SK-N-SH treated with all-trans-retinoic acid at 6 μM for 48 hours (cell line): ENCODE measurements around the gene CCNE1.
"Not testable (repeated sequence)": the region's sequence is repeated elsewhere in the genome, so short reads cannot be mapped to it uniquely, and the experiment has no call there.

Source experiments
- ATAC-seq: fragments of 200-7000 bp; cut with Tn5 transposase; 3 replicates; pipeline ENCODE4 v1.9.1; 2020; ENCODE audit warnings: mild to moderate bottlenecking, moderate library complexity
- ARNTL ChIP-seq: fragments of 450-650 bp; formaldehyde crosslinking; IDR thresholded peaks from 2 replicates; pipeline ENCODE4 v1.5.0; 2020; ENCODE audit warnings: low read depth, mild to moderate bottlenecking, moderate library complexity, borderline replicate concordance
- BACH2 ChIP-seq: fragments of 250-450 bp; sonication (Bioruptor Pico); IDR thresholded peaks from 2 replicates; pipeline ENCODE4 v1.9.0; 2021; ENCODE audit warnings: mild to moderate bottlenecking, borderline replicate concordance
- CSDC2 ChIP-seq: fragments of 250-450 bp; sonication (Bioruptor Pico); IDR thresholded peaks from 2 replicates; pipeline ENCODE4 v1.5.0; 2020; ENCODE audit warnings: mild to moderate bottlenecking, moderate library complexity
- ESRRG ChIP-seq: fragments of 250-450 bp; sonication (Bioruptor Pico); IDR thresholded peaks from 2 replicates; pipeline ENCODE4 v1.6.1; 2021; ENCODE audit warnings: mild to moderate bottlenecking
- GLIS3 ChIP-seq: fragments of 250-450 bp; sonication (Bioruptor Pico); IDR thresholded peaks from 2 replicates; pipeline ENCODE4 v1.5.0; 2020; ENCODE audit warnings: mild to moderate bottlenecking, moderate library complexity
- ISL1 ChIP-seq: fragments of 250-450 bp; sonication (Bioruptor Pico); IDR thresholded peaks from 2 replicates; pipeline ENCODE4 v2.1.2; 2022; ENCODE audit warnings: mild to moderate bottlenecking, moderate library complexity
- OSR1 ChIP-seq: fragments of 250-450 bp; sonication (Bioruptor Pico); IDR thresholded peaks from 2 replicates; pipeline ENCODE4 v1.8.0; 2022; ENCODE audit warnings: moderate library complexity, mild to moderate bottlenecking, inconsistent platforms
- PPARA ChIP-seq: fragments of 250-450 bp; sonication (Bioruptor Pico); IDR thresholded peaks from 2 replicates; pipeline ENCODE4 v1.5.0; 2020; ENCODE audit warnings: mild to moderate bottlenecking, borderline replicate concordance
- SNAI2 ChIP-seq: fragments of 250-450 bp; sonication (Bioruptor Pico); IDR thresholded peaks from 2 replicates; pipeline ENCODE4 v1.5.0; 2020; ENCODE audit warnings: mild to moderate bottlenecking, moderate library complexity
- TCF4 ChIP-seq: fragments of 250-450 bp; sonication (Bioruptor Pico); IDR thresholded peaks from 2 replicates; pipeline ENCODE4 v1.8.0; 2021; ENCODE audit warnings: mild to moderate bottlenecking, moderate library complexity, borderline replicate concordance
- TOX ChIP-seq: fragments of 250-450 bp; sonication (Bioruptor Pico); IDR thresholded peaks from 2 replicates; pipeline ENCODE4 v1.8.0; 2021; ENCODE audit warnings: mild to moderate bottlenecking, moderate library complexity, borderline replicate concordance
- ZFP3 ChIP-seq: fragments of 250-450 bp; sonication (Bioruptor Pico); IDR thresholded peaks from 2 replicates; pipeline ENCODE4 v1.5.0; 2020; ENCODE audit warnings: mild to moderate bottlenecking, moderate library complexity
- ZFP30 ChIP-seq: fragments of 450-650 bp; formaldehyde crosslinking; IDR thresholded peaks from 2 replicates; pipeline ENCODE4 v1.5.0; 2022; ENCODE audit warnings: mild to moderate bottlenecking, moderate library complexity
- ZNF70 ChIP-seq: fragments of 450-650 bp; formaldehyde crosslinking; IDR thresholded peaks from 2 replicates; pipeline ENCODE4 v1.5.0; 2020; ENCODE audit warnings: mild to moderate bottlenecking, moderate library complexity
- ZNF8 ChIP-seq: fragments of 450-650 bp; formaldehyde crosslinking; IDR thresholded peaks from 2 replicates; pipeline ENCODE4 v1.5.0; 2020; ENCODE audit warnings: mild to moderate bottlenecking, moderate library complexity
- TF ChIP-seq, protein P1 (sequence below): fragments of 250-450 bp; sonication (Bioruptor Pico); IDR thresholded peaks from 2 replicates; pipeline ENCODE4 v1.5.1; 2021; ENCODE audit warnings: mild to moderate bottlenecking, moderate library complexity
- TF ChIP-seq, protein P2 (sequence below): fragments of 250-450 bp; sonication (Bioruptor Pico); IDR thresholded peaks from 2 replicates; pipeline ENCODE4 v1.8.0; 2021; ENCODE audit warnings: low read depth, mild to moderate bottlenecking, moderate library complexity, borderline replicate concordance
- TF ChIP-seq, protein P3 (sequence below): fragments of 250-450 bp; sonication (Bioruptor Pico); IDR thresholded peaks from 2 replicates; pipeline ENCODE4 v1.5.1; 2020; ENCODE audit warnings: low read depth, mild to moderate bottlenecking, moderate library complexity
- TF ChIP-seq, protein P4 (sequence below): fragments of 250-450 bp; sonication (Bioruptor Pico); IDR thresholded peaks from 2 replicates; pipeline ENCODE4 v1.5.0; 2020; ENCODE audit warnings: mild to moderate bottlenecking, moderate library complexity

CCNE1 gene

DNA sequence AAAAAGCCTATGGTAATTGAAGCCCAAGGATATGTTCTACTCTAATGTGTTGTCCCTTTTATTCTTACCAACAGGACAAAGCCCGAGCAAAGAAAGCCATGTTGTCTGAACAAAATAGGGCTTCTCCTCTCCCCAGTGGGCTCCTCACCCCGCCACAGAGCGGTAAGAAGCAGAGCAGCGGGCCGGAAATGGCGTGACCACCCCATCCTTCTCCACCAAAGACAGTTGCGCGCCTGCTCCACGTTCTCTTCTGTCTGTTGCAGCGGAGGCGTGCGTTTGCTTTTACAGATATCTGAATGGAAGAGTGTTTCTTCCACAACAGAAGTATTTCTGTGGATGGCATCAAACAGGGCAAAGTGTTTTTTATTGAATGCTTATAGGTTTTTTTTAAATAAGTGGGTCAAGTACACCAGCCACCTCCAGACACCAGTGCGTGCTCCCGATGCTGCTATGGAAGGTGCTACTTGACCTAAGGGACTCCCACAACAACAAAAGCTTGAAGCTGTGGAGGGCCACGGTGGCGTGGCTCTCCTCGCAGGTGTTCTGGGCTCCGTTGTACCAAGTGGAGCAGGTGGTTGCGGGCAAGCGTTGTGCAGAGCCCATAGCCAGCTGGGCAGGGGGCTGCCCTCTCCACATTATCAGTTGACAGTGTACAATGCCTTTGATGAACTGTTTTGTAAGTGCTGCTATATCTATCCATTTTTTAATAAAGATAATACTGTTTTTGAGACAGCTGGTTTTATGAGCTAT is 12.0 kb downstream of the CCNE1 start (continued):
- TF ChIP-seq, protein P1, sequence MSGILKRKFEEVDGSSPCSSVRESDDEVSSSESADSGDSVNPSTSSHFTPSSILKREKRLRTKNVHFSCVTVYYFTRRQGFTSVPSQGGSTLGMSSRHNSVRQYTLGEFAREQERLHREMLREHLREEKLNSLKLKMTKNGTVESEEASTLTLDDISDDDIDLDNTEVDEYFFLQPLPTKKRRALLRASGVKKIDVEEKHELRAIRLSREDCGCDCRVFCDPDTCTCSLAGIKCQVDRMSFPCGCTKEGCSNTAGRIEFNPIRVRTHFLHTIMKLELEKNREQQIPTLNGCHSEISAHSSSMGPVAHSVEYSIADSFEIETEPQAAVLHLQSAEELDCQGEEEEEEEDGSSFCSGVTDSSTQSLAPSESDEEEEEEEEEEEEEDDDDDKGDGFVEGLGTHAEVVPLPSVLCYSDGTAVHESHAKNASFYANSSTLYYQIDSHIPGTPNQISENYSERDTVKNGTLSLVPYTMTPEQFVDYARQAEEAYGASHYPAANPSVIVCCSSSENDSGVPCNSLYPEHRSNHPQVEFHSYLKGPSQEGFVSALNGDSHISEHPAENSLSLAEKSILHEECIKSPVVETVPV (CRISPR knock-in tag), result no peak
- TF ChIP-seq CSDC2 (no peak), TCF4 (CRISPR knock-in tag) (no peak), ZNF70 (CRISPR knock-in tag) (no peak)

DNA sequence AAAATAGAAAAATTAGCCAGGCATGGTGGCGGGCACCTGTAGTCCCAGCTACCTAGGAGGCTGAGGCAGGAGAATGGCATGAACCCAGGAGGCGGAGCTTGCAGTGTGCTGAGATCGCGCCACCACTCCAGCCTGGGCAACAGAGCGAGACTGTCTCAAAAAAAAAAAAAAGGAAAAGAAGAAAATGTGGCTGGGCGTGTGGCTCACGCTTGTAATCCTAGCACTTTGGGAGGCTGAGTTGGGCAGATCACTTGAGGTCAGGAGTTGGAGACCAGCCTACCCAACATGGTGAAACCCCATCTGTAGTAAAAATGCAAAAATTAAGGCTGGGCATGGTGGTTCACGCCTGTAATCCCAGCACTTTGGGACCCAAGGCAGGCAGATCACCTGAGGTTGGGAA is 13.5 kb downstream of the CCNE1 start:
- not testable (repeated sequence) for ATAC-seq

DNA sequence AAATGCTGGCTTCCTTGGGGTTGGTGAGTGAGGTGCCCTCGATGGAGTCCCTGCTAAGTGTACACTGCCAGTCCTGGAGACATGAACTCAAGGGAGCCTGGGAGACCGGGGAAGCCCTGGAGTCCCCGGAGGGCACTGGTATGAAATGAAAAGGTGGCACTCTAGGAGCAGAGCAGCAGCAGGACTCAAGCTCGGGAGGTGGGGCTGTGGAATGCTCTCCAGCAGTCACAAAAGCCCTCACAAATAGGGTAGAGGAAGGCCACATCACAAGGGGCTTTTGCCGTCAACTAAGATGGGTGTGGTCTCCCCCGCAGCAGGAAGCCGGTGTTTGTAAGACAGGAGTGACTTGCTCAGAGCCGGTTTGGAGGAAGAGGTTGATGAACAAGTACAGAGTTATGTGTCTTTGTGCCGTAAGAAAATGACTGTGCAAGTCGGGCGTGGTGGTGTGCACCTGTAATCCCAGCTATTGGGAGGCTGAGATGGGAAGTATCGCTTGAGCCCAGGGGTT is 19.3 kb downstream of the CCNE1 start:
- no peak for TF ChIP-seq SNAI2 (CRISPR knock-in tag)
- TF ChIP-seq BACH2 (CRISPR knock-in tag), result no peak
- no peak for ATAC-seq

DNA sequence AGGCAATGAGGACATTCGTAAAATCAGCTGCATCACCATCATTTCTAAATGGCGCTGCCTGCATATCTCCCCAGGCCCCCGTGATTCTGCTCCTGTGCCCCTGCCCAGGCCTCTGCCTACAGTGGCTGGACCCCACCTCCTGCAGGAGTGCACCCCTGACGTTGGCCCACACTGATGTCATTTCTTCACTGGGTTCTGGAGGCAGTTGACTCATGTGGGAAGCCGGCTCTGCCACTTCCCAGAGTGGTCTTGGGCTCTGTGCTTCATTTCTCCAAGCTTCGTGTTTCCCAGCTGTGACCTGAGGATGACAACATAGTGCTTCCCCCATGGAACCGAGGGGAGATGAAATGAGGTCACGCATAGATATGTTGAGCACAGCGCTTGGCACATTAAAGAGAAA is 19.9 kb downstream of the CCNE1 start:
- TF ChIP-seq, protein P2, sequence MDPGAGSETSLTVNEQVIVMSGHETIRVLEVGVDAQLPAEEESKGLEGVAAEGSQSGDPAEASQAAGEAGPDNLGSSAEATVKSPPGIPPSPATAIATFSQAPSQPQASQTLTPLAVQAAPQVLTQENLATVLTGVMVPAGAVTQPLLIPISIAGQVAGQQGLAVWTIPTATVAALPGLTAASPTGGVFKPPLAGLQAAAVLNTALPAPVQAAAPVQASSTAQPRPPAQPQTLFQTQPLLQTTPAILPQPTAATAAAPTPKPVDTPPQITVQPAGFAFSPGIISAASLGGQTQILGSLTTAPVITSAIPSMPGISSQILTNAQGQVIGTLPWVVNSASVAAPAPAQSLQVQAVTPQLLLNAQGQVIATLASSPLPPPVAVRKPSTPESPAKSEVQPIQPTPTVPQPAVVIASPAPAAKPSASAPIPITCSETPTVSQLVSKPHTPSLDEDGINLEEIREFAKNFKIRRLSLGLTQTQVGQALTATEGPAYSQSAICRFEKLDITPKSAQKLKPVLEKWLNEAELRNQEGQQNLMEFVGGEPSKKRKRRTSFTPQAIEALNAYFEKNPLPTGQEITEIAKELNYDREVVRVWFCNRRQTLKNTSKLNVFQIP, result no peak
- TF ChIP-seq, protein P3, sequence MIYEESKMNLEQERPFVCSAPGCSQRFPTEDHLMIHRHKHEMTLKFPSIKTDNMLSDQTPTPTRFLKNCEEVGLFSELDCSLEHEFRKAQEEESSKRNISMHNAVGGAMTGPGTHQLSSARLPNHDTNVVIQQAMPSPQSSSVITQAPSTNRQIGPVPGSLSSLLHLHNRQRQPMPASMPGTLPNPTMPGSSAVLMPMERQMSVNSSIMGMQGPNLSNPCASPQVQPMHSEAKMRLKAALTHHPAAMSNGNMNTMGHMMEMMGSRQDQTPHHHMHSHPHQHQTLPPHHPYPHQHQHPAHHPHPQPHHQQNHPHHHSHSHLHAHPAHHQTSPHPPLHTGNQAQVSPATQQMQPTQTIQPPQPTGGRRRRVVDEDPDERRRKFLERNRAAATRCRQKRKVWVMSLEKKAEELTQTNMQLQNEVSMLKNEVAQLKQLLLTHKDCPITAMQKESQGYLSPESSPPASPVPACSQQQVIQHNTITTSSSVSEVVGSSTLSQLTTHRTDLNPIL (CRISPR knock-in tag), result no peak
- TF ChIP-seq ZNF70 (CRISPR knock-in tag) (no peak), OSR1 (CRISPR knock-in tag) (no peak), ZFP30 (CRISPR knock-in tag) (no peak), TOX (CRISPR knock-in tag) (no peak), GLIS3 (CRISPR knock-in tag) (no peak), ESRRG (CRISPR knock-in tag) (no peak), ZFP3 (no peak), PPARA (no peak), ZNF8 (no peak), BACH2 (CRISPR knock-in tag) (no peak), ISL1 (CRISPR knock-in tag) (no peak), TCF4 (CRISPR knock-in tag) (no peak)
- TF ChIP-seq, protein P1 (CRISPR knock-in tag), result no peak
- TF ChIP-seq, protein P4, sequence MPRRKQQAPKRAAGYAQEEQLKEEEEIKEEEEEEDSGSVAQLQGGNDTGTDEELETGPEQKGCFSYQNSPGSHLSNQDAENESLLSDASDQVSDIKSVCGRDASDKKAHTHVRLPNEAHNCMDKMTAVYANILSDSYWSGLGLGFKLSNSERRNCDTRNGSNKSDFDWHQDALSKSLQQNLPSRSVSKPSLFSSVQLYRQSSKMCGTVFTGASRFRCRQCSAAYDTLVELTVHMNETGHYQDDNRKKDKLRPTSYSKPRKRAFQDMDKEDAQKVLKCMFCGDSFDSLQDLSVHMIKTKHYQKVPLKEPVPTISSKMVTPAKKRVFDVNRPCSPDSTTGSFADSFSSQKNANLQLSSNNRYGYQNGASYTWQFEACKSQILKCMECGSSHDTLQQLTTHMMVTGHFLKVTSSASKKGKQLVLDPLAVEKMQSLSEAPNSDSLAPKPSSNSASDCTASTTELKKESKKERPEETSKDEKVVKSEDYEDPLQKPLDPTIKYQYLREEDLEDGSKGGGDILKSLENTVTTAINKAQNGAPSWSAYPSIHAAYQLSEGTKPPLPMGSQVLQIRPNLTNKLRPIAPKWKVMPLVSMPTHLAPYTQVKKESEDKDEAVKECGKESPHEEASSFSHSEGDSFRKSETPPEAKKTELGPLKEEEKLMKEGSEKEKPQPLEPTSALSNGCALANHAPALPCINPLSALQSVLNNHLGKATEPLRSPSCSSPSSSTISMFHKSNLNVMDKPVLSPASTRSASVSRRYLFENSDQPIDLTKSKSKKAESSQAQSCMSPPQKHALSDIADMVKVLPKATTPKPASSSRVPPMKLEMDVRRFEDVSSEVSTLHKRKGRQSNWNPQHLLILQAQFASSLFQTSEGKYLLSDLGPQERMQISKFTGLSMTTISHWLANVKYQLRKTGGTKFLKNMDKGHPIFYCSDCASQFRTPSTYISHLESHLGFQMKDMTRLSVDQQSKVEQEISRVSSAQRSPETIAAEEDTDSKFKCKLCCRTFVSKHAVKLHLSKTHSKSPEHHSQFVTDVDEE (CRISPR knock-in tag), result no peak
- no peak for ATAC-seq

DNA sequence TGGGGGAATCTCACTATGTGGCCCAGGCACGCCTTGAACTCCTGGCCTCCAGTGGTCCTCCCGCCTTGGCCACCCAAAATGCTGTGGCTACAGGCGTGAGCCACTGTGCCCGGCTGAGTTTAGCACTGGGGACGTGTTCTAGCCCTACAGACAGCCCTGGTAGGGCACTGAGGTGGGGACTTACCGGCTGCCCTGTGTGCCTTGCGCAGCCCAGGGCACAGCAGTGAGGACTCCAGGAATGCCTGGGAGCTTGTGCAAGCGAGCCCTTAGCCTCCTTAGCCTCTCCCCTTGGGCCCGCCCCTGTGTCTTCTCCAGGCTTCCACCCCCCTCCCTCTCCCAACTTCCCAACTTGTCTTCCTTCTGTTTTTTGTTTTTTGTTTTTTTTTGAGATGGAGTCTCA is 21.0 kb downstream of the CCNE1 start:
- no peak for ATAC-seq
- TF ChIP-seq ARNTL (CRISPR knock-in tag) (no peak), BACH2 (CRISPR knock-in tag) (no peak), ZNF8 (no peak)
- TF ChIP-seq, protein P4 (CRISPR knock-in tag), result no peak
- TF ChIP-seq, protein P3 (CRISPR knock-in tag), result no peak
